NB4 (cell line): ENCODE results near the gene C1orf56.

Experiments
- DNase-seq: peaks from one replicate; pipeline ENCODE4 v3.0.0; 2010; ENCODE audit warnings: low read depth
- H3K4me3 ChIP-seq: one replicate; pipeline ENCODE4 v1.5.1; 2011; ENCODE audit warnings: mild to moderate bottlenecking, low read depth, low read length, moderate library complexity
- MYC ChIP-seq: IDR thresholded peaks from 2 replicates; pipeline ENCODE4 v1.6.1; 2011; ENCODE audit warnings: low read depth, low read length
- POLR2A ChIP-seq: IDR thresholded peaks from 2 replicates; pipeline ENCODE4 v1.6.1; 2011; ENCODE audit warnings: mild to moderate bottlenecking; ENCODE audit not compliant: insufficient read length; ENCODE audit errors: extremely low read depth
- TF ChIP-seq, protein P1 (sequence below): IDR thresholded peaks from one replicate; pipeline ENCODE4 v1.5.1; 2012; ENCODE audit warnings: low read depth, low read length
- TF ChIP-seq, protein P2 (sequence below): IDR thresholded peaks from 2 replicates; pipeline ENCODE4 v1.6.1; 2011; ENCODE audit warnings: low read depth, low read length

Gene C1orf56

GRCh38 chr1:151055581-151055980 is 8.0 kb downstream of the C1orf56 start:
- no peak for DNase-seq
- H3K4me3 ChIP-seq, result peak overlapping the region; percentile 23
- TF ChIP-seq MYC (no peak), POLR2A (no peak)
- TF ChIP-seq, protein P1, sequence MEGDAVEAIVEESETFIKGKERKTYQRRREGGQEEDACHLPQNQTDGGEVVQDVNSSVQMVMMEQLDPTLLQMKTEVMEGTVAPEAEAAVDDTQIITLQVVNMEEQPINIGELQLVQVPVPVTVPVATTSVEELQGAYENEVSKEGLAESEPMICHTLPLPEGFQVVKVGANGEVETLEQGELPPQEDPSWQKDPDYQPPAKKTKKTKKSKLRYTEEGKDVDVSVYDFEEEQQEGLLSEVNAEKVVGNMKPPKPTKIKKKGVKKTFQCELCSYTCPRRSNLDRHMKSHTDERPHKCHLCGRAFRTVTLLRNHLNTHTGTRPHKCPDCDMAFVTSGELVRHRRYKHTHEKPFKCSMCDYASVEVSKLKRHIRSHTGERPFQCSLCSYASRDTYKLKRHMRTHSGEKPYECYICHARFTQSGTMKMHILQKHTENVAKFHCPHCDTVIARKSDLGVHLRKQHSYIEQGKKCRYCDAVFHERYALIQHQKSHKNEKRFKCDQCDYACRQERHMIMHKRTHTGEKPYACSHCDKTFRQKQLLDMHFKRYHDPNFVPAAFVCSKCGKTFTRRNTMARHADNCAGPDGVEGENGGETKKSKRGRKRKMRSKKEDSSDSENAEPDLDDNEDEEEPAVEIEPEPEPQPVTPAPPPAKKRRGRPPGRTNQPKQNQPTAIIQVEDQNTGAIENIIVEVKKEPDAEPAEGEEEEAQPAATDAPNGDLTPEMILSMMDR, result no peak

DNA sequence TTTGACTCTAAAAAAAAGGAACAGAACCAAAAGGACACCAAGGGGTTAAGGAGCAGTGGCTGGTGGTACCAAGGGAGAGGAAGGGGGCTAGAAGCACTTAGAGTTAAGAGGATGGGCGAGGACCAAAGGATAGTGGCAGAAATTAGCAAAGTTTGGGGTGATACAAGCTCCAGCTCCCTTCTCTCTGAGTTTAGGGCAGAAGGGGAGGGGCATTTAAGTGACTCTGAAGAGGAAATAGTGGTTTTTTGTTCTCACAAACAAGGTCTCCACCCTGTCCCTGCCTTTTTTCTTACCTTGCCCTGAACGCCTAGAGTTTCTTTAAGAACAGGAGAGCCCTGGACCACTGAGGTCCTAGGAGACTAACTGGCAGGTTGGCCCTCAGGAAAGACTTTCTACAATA is 8.6 kb downstream of the C1orf56 start:
- TF ChIP-seq MYC (no peak), POLR2A (no peak)
- TF ChIP-seq, protein P1, result no peak
- TF ChIP-seq, protein P2, sequence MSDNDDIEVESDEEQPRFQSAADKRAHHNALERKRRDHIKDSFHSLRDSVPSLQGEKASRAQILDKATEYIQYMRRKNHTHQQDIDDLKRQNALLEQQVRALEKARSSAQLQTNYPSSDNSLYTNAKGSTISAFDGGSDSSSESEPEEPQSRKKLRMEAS, result no peak

DNA sequence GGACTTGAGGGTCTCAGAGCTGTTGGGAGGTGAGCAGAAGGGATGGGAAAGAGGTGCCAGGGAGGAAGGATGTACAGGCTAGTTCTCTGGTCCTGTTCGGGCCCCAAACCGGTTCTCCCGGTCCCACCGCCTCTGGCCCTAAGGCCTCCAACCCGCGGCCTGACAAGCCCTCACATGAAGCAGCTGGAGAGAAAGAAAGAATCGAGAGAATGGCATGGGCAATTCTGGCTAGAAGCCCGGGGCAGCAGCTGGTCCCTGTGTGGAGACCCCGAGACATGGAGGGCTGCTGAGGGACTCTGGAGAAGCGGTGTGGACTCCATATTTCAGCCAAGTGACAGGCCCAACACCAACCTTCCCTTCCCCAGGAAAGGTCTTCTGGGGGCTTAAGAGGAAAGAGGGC is 11.1 kb downstream of the C1orf56 start:
- TF ChIP-seq, protein P1, result no peak
- TF ChIP-seq MYC (no peak), POLR2A (no peak)
- TF ChIP-seq, protein P2, result no peak
- peak; percentile 38 for DNase-seq
- peak overlapping the region; percentile 99 for H3K4me3 ChIP-seq

More for the DNA sequence above, 8.6 kb downstream of the C1orf56 start:
- peak; percentile 36 for DNase-seq
- H3K4me3 ChIP-seq, result peak overlapping the region; percentile 49

- DNase-seq, result peak; percentile 96
- peak within 1 kb of the TSS; percentile 99 for H3K4me3 ChIP-seq
- TF ChIP-seq POLR2A, result peak; percentile 87
- TF ChIP-seq, protein P1, result peak; percentile 63
- peak; percentile 79 for TF ChIP-seq MYC
- TF ChIP-seq, protein P2, result peak; percentile 48
These were observed 11.8 kb downstream of the C1orf56 start, which contains the start of gene CDC42SE1 for GRCh38 chr1:151059109-151060006. Gene CDC42SE1, minus strand, starts transcription at chr1:151059622. Its CDS starts 3,892 bp downstream, at chr1:151055730.

- TF ChIP-seq MYC, result 0 out of 2 replicates have a peak, but pooled peaks have one; percentile 12
- TF ChIP-seq, protein P2, result no peak
- TF ChIP-seq, protein P1, result peak; percentile 9
- peak; percentile 17 for TF ChIP-seq POLR2A
- peak within 1 kb of the TSS; percentile 99 for H3K4me3 ChIP-seq
- DNase-seq, result peak; percentile 85
These were observed 12.6 kb downstream of the C1orf56 start, which contains the start of gene MLLT11 for GRCh38 chr1:151060007-151060656. Gene MLLT11, plus strand, starts transcription at chr1:151060397. Its CDS starts 6,828 bp downstream, at chr1:151067225.
